ENCODE data around the gene BRD1.

GRCh38 chr22:49845666-49846459 is 18.2 kb upstream of the BRD1 start:
- TF ChIP-seq POLR2A (IDR thresholded peaks at IDR 0.05; ENCODE audit: low read depth, low read length) (no peak), POLR2AphosphoS5 (IDR thresholded peaks at IDR 0.05; ENCODE audit: low read depth, low read length) (no peak)

Measured in GM12892 (cell line).